Measurements from ENCODE around the gene MTR.

The MTR gene

GRCh38 chr1:236882678-236883077 is 87.6 kb downstream of the MTR start:
- no peak overlapping the region for H3K4me2 ChIP-seq (ENCODE audit: low read depth, low read length)
- H3K4me3 ChIP-seq (ENCODE audit: low read length) = no peak overlapping the region
- TF ChIP-seq EZH2phosphoT487 (IDR thresholded peaks at IDR 0.05; ENCODE audit: low read length) (no peak), CTCF (IDR thresholded peaks at IDR 0.05; ENCODE audit: low read length) (no peak), EZH2 (optimal IDR thresholded peaks at IDR 0.05; ENCODE audit: low read depth, low read length) (no peak)
- H3K27ac ChIP-seq (ENCODE audit: low read length) = no peak overlapping the region
- no peaks in the 10 kb centered on the region for H3K27me3 ChIP-seq (replicated peaks; ENCODE audit: insufficient read depth, low read length)
- H4K20me1 ChIP-seq (ENCODE audit: insufficient read depth, low read length) = no peaks in the 10 kb centered on the region
- no peaks in the 10 kb centered on the region for H3K9me2 ChIP-seq (replicated peaks; ENCODE audit: insufficient read depth, low read length)
- no peaks in the 10 kb centered on the region for H3K79me2 ChIP-seq (ENCODE audit: low read length)
- no peaks in the 10 kb centered on the region for H3K36me3 ChIP-seq (replicated peaks; ENCODE audit: insufficient read depth, low read length)
- H3K9ac ChIP-seq (ENCODE audit: low read length) = no peak overlapping the region
- H3K9me3 ChIP-seq (replicated peaks; ENCODE audit: insufficient read depth, low read length) = no peaks in the 10 kb centered on the region
- H3K4me1 ChIP-seq (ENCODE audit: low read length) = no peaks in the 10 kb centered on the region
- no peak overlapping the region for H2AFZ ChIP-seq (ENCODE audit: low read length)
- no peaks in the 10 kb centered on the region for H3F3A ChIP-seq (ENCODE audit: insufficient read depth, low read length)
- DNase-seq = no peak

GRCh38 chr1:236886199-236886598 is 91.1 kb downstream of the MTR start:
- Histone ChIP-seq H3K4me2 (ENCODE audit: low read depth, low read length) (no peak overlapping the region), H3K9me3 (replicated peaks; ENCODE audit: insufficient read depth, low read length) (no peaks in the 10 kb centered on the region), H3K79me2 (ENCODE audit: low read length) (no peaks in the 10 kb centered on the region), H4K20me1 (ENCODE audit: insufficient read depth, low read length) (no peaks in the 10 kb centered on the region), H3K4me3 (ENCODE audit: low read length) (no peak overlapping the region), H3K27me3 (replicated peaks; ENCODE audit: insufficient read depth, low read length) (no peaks in the 10 kb centered on the region), H2AFZ (ENCODE audit: low read length) (no peak overlapping the region), H3K9ac (ENCODE audit: low read length) (no peak overlapping the region), H3K27ac (ENCODE audit: low read length) (no peak overlapping the region), H3K4me1 (ENCODE audit: low read length) (no peaks in the 10 kb centered on the region), H3F3A (ENCODE audit: insufficient read depth, low read length) (no peaks in the 10 kb centered on the region), H3K9me2 (replicated peaks; ENCODE audit: insufficient read depth, low read length) (no peaks in the 10 kb centered on the region), H3K36me3 (replicated peaks; ENCODE audit: insufficient read depth, low read length) (no peaks in the 10 kb centered on the region)
- TF ChIP-seq EZH2 (optimal IDR thresholded peaks at IDR 0.05; ENCODE audit: low read depth, low read length) (no peak), EZH2phosphoT487 (IDR thresholded peaks at IDR 0.05; ENCODE audit: low read length) (no peak), CTCF (IDR thresholded peaks at IDR 0.05; ENCODE audit: low read length) (no peak)
- no peak for DNase-seq

- H3K27me3 ChIP-seq (replicated peaks; ENCODE audit: insufficient read depth, low read length) = no peaks in the 10 kb centered on the region
- no peak overlapping the region for H3K4me2 ChIP-seq (ENCODE audit: low read depth, low read length)
- no peaks in the 10 kb centered on the region for H3K9me3 ChIP-seq (replicated peaks; ENCODE audit: insufficient read depth, low read length)
- TF ChIP-seq CTCF (IDR thresholded peaks at IDR 0.05; ENCODE audit: low read length) (no peak), EZH2 (optimal IDR thresholded peaks at IDR 0.05; ENCODE audit: low read depth, low read length) (no peak), EZH2phosphoT487 (IDR thresholded peaks at IDR 0.05; ENCODE audit: low read length) (no peak)
- H2AFZ ChIP-seq (ENCODE audit: low read length) = no peak overlapping the region
- no peaks in the 10 kb centered on the region for H3K79me2 ChIP-seq (ENCODE audit: low read length)
- H3K9ac ChIP-seq (ENCODE audit: low read length) = no peak overlapping the region
- DNase-seq = no peak
- H3K27ac ChIP-seq (ENCODE audit: low read length) = no peak overlapping the region
- no peaks in the 10 kb centered on the region for H4K20me1 ChIP-seq (ENCODE audit: insufficient read depth, low read length)
- H3F3A ChIP-seq (ENCODE audit: insufficient read depth, low read length) = no peaks in the 10 kb centered on the region
- H3K4me3 ChIP-seq (ENCODE audit: low read length) = no peak overlapping the region
- no peaks in the 10 kb centered on the region for H3K9me2 ChIP-seq (replicated peaks; ENCODE audit: insufficient read depth, low read length)
- no peaks in the 10 kb centered on the region for H3K36me3 ChIP-seq (replicated peaks; ENCODE audit: insufficient read depth, low read length)
- H3K4me1 ChIP-seq (ENCODE audit: low read length) = no peaks in the 10 kb centered on the region
Observed at GRCh38 chr1:236887081-236887480, 92.0 kb downstream of the MTR start.
